ENCODE data around the gene SVOP. TPM values are rescaled to one million over a fixed set of nuclear protein-coding genes. Genes with fewer than 3 reads are reported as not detected.
"Not testable (repeated sequence)": the region's sequence is repeated elsewhere in the genome, so short reads cannot be mapped to it uniquely, and the experiment has no call there.

Gene SVOP, protein sequence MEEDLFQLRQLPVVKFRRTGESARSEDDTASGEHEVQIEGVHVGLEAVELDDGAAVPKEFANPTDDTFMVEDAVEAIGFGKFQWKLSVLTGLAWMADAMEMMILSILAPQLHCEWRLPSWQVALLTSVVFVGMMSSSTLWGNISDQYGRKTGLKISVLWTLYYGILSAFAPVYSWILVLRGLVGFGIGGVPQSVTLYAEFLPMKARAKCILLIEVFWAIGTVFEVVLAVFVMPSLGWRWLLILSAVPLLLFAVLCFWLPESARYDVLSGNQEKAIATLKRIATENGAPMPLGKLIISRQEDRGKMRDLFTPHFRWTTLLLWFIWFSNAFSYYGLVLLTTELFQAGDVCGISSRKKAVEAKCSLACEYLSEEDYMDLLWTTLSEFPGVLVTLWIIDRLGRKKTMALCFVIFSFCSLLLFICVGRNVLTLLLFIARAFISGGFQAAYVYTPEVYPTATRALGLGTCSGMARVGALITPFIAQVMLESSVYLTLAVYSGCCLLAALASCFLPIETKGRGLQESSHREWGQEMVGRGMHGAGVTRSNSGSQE
- total RNA-seq (ENCODE audit: insufficient read depth, low replicate concordance): 2.2 TPM

DNA sequence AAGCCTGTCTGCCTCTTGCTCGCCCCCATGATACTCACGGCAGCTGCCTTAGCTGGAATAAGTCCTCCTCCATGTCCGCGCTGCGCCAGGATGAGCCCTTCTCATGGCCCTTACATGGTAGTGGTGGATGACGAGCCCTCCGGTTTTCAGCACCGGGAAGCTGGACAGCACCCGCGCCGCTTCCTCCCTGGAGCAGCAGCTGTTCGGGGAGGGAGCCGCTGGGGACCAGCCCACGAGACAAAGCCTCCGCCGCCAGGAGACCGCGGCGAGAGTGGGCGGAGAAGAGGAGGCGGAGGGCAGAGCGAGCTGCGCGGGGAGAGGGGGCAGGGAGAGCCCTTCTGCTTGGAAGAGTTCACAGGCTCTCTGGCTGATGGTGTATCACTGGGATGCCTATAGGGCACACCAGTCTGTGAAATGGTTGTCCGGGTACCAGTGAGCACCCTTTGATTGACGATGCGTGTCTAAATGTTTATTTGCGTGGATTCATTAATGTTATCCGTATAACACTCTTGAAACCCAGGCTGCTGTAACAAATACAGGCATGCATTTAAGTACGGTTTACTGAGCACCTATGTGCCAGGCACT is at the start of gene SVOP:
SVOP (minus strand) TSS at position 273 of the 585 bp plus-strand sequence; CDS start at position 73, 200 bp downstream.
- peak; percentile 91 for DNase-seq (ENCODE audit: low spot score)

DNA sequence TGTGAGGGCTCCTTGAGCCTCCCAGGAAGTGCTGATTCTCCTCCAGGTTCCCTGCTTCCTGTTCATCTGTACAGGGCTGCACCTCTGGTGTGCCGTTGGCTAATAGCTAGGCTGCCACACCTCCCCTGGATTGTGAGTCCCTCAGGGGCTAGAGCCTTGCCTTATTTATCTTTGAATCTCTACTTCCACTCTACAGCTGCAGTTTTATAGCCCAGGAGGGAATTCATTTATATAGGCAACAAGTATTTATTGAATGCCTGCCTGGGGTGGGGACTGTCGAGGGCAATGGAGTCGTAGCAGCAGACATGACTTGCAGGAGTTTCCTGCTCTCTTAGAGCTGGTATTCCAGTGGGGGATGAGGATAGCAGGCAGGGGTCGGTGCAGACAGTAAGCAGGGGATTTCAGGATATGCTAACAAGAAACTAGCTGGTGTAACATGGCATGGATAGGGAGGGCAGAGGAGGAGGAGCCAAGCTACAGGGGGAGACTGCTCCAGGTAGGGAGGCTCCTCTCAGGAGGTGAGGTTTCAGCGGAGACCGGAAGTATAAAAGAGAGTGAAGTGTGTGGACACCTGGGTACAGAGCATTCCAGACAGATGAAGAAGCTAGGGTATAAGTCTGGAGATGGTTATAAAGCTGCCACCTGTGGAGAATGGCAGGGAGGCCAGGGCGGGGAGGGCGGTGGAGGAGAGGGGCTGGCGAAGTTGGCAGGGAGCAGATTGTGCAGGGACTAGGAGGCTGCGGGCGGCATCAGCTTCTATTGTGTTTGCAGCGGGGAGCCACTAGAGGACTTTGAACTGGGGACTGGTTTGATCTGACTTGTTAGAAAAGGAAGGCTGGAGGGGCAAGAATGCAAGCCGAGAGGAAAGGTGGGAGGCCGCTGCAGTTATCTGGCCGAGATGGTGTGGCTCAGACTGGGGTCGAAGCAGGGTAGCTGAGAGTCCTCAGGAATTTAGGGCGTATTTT is 48.7 kb upstream of the SVOP start:
- no peak for DNase-seq (ENCODE audit: low spot score)

DNA sequence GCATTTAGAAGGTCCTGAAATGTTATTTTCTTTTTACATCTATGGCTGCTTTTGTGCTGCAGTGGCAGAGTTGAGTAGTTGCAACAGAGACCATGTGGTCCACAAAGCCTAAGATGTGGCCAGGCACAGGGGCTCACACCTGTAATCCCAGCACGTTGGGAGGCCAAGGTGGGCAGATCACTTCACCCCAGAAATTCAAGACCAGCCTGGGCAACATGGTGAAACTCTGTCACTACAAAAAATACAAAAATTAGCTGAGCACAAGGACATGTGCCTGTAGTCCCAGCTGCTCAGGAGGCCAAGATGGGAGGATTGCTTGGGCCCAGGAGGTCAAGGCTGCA is 45.0 kb upstream of the SVOP start:
- no peak for DNase-seq (ENCODE audit: low spot score)

DNA sequence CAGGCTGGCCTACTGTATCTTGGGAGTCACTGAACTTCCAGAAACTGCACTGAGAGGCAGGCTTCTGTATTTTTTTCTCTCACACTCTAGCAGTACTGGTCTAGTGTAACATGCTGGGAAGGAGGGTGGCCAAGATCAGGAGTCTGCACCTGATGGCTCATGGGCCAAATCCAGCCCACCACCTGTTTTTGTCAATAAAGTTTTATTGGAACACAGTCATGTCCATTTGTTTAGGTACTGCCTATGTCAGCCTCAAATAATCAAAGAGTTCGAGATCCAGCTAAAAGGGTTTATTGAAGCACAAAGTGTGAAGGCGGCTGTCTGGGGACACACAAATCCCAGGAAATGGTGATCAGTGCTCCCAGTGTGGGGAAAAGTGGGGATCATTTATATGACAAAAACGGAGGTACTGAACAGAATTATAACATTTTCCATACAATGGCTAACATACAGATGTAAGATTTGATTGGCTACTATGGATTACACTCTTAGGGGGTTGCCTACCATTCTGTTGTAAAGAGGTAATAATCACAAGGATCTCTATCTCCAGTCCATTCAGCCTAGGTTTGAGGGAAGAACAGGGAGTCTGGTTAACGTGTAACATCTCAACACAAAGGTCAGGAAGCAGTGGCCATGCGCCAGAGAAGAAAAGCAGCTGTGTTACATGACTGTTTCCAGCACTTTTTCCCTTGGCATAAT is 44.4 kb upstream of the SVOP start:
- no peak for DNase-seq (ENCODE audit: low spot score)

DNA sequence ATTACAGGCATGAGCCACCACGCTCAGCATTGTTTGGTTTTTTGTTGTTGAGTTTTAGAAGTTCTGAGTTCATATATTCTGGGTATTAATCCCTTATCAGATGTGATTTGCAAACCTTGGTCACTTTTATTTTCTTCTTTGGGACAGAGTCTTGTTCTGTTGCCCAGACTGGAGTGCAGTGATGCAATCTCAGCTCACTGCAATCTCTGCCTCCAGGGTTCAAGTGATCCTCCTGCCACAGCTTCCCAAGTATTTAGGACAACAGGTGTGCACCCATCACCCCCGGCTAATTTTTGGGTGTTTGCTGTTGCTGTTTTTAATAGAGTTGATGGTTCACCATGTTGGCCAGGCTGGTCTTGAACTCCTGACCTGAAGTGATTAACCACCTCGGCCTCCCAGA is 43.3 kb upstream of the SVOP start:
- DNase-seq (ENCODE audit: low spot score): no peak

DNA sequence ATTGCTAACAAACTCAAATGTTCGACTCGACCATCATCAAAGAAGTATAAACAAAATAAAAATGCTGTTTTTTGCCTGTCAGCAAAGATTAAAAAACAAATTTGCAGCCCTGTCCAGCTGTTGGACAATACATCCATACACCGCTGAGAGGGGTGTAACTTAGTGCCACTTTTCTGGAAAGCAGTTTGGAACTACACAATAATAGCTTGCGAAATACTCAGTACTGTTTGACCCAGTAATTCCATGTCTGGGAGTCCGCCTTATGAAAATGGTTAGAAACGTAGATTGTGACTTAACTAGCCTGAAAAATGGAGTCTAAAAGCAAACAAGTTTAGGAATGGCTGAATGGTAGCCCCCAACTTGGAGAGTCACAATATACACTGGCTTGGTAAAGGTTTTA is 37.9 kb upstream of the SVOP start:
- no peak for DNase-seq (ENCODE audit: low spot score)

DNA sequence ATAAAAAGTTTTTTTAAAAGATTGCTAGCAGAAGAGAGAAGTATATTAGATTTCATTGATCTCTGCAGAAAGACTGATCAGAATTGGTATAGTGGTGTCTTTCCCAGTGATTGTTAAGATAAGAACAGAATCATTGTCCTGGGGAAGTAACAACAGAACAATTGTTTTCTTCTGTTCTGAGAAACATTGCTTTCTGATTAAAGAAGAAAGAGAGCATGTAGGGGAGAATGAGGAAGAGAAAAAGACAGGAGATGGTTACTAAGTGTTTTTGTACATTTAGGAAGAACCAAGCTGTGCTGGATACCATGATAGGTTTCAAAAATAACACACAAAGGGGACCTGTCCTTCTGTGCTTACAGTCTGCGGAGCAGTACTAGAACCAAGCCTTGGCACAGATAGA is 36.5 kb upstream of the SVOP start:
- DNase-seq (ENCODE audit: low spot score): no peak

DNA sequence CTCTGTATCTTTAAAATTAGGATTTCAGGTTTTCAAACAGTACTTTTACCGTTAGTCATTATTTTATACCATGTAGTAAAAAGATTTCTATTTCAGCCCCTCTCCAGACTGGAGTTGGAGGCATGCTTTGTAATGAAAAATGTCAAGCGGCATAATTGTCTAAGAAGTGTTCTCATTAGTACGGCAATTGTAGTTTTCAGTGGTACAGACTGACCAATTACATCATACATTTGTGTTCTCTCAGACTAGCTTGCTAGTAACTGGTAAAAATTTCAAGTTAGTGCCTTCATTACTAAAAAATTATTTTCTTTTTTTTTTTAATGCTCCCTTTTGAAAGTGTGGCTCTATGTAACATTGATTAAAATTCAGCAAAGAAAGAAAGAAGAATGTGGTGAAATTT is 36.0 kb upstream of the SVOP start:
- no peak for DNase-seq (ENCODE audit: low spot score)

DNA sequence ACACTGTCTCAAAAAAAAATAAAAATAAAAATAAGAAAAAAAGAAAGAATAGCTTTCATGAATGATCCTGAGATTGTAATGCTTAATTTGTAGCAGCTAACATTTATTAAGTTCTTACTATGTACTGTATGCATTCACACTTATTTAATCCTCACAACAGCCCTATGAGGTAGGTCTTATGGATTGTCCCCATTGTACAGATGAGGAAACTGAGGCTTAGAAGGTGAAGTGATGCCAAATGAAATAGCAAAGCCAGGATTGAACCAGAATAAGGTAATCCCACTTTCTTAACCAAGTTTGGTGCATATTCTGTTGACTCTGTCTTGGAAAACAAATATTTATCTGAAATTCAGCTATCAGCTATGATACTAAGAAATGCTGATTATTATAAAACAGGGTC is 33.7 kb upstream of the SVOP start:
- DNase-seq (ENCODE audit: low spot score): no peak

DNA sequence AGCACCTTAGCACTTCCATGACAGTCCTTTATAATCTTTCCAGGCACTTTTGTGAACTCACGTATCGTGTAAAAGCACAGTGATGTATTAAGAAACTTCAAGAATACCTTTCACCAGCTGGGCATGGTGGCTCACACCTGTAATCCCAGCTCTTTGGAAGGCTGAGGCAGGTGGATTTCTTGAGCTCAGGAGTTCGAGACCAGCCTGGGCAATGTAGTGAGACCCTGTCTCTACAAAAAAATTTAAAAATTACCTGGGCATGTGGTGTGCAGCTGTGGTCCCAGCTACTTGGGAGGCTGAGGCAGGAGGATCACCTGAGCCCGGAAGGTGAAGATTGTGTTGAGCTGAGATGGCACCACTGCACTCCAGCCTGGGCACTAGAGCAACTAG is 33.3 kb upstream of the SVOP start:
- not testable (repeated sequence) for DNase-seq (ENCODE audit: low spot score)

DNA sequence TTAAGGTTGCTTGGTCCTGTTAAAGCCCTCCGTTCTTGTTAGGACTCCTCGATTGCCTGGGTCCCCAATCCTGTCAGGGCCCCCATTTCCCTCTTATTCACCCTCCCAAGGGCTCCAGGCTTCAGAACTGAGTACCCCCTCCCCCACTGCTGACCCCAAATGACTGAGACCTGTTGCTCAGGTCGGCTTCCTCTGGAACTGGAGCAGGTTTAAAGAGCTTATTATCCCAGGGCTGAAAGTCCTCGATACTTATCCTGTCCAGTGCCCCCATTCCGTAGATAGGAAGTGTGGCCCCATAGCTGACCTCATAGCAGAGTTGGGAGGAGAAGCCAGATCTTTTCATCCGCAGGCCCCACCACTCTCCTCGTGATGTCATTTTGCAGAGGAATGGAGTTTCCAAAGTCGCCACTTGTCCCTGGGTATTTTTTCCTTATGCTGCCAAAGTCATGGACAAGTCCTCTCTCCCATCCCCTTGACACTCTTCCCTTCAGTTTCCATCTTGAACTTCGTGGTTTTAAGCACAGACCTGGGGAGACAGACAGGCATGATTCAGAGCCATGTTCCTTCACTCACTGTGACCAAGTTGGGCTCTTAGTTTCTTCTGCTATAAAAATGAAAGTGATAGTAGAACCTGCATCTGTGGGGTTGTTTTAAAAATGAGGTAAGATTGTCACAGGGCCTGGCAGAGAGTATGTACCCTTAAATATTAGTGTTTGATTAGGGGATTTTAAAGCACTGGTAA is 32.7 kb upstream of the SVOP start:
- no peak for DNase-seq (ENCODE audit: low spot score)

DNA sequence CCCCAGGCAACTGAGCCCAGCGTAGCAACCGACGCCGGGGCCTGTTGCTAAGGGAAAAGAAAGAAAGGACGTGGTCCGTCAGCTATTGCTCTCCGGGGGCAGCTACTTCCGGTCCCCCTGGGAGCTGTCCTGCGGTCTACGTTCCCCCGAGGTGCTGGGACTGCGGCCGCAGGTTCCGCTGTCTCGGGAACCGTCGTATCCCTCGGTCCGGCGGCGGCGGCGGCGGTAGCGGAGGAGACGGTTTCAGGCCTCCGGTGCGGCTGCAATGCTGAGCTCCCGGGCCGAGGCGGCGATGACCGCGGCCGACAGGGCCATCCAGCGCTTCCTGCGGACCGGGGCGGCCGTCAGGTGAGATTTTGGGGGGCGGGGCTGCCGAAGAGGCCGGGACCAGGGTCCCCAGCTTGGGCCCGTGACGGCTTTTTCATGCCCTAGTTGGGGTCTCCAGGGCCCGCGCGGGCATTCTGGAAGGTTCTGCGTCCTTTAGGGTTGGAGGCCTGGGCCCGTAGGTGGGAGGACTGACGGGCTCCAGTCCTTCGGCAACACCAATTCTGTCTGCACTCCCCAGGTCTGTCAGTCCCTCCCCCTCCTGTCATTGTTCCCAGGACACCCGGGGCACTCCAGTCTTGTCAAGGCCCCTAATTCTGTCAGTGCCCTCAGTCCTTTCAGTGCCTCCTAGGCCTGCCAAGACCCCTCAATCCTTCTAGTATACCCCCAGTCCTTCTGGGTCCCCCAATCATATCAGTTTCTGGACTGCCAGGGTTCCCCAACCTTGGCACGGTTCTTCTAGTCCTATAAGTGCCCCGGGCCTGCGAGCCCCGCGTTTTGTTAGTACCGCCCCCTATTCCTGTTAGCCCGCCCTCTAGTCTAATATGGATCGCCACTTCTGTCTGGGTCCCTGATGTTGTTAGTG is 31.8 kb upstream of the SVOP start, which contains the start of gene USP30:
USP30 (plus strand) TSS at position 163 of the 910 bp plus-strand sequence; CDS start at position 266, 103 bp downstream.
- peak; percentile 85 for DNase-seq (ENCODE audit: low spot score)

DNA sequence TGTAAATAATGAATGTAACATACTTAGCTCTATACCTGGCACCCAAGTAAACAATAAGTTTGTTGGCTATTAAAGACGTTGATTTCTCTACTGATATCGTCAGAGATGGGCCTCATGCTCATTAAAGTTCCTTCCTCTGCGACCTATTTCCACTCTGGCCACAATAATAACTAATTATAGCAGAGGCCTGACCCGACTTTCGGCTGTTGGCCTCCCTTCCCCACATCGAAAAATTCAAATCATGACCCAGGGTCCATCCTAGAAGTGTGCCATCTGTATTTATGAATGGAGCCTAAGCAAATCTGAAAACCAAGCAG is 31.2 kb upstream of the SVOP start:
- DNase-seq (ENCODE audit: low spot score): no peak

DNA sequence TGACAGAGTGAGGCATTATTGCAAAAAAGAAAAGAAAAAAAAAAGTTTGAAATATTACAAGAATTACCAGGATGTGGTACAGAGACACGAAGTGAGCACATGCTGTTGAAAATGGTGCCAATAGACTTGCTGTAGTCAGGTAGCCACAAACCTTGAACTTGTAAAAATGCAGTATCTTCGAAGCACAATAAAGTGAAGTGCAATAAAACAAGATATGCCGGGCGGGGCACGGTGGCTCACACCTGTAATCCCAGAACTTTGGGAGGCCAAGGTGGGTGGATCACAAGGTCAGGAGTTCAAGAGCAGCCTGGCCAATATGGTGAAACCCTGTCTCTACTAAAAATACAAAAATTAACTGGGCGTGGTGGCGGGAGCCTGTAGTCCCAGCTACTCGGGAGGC is 28.9 kb upstream of the SVOP start:
- DNase-seq (ENCODE audit: low spot score): not testable (repeated sequence)

DNA sequence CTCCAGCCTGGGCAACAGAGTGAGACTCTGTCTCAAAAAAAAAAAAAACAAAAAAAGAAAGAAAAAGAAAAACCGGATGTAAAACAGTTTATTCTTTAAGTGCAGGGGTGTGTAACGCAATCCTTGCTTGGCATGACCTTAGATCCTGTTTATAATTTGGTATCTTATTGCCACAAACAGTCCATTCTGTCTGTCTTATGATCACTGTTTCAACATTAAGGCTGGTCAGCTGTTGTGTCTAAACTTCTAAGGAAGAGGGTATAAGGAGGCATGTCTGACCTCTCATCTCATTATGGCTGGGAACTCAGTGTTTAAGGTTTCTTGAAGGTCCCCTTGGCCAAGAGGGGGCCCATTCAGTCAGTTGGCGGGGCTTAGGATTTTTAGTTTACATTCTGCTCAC is 27.8 kb upstream of the SVOP start:
- not testable (repeated sequence) for DNase-seq (ENCODE audit: low spot score)

DNA sequence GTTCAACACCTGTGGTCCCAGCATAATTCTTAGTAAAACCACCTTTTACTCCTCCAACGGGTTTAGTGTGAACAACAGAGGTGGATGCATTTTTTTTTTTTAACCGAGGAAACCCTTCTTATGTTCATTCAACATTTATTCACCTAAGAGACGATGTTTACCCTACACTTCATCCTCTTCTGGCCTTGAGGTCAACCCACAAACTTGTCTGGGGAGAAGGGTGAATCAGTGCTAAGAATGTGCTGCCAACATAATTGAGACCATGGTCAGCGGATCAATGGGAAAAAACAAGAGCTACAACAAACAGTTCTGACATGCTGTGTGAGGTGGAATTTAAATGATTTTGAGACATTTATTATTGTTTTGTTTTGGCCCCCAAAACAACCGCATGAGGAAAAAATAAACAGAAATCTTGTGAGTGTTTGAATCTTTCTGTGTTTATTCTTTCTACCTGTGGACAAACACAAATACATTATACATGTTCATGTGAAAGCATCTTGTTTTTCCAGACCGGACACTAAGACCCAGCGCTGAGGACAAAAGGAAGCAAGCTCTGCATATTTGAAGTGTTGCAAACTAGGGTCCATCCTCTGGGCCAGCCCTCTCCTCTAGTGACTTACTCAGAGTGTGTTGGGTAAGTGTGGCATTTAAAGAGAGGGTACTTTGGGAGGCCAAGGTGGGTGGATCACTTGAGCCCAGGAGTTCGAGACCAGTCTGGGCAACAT is 26.4 kb upstream of the SVOP start:
- DNase-seq (ENCODE audit: low spot score): no peak

DNA sequence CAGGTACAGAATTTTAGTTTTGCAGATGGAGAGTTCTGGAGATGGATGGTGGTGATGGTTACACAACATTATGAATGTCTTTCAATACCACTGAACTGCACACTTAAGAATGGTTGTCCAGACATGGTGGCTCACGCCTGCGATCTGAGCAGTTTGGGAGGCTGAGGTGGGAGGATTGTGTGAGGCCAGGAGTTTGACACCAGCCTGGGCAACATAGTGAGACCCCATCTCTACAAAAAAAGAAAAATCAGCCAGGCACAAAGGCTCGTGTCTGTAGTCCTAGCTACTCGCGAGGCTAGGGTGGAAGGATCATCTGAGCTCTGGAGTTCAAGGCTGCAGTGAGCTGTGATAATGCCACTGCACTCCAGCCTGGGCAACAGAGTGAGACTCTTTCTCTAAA is 23.4 kb upstream of the SVOP start:
- no peak for DNase-seq (ENCODE audit: low spot score)

DNA sequence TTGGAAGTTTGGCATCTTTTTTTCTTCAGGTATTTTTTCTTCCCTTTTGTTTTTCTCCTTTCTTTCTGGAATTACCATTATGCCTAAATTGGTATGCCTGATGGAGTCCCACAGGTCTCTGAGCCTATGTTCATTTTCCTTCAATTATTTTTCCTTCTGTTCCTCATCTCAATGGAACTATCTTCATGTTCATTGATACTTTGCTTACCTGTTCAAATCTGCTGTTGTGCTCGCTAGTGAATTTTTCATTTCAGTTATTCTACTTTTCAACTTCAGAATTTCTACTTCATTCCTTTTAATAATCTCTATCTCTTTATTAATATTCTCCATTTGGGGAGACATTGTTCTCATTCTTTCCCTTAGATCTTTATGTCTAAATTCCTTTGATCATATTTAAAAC is 16.1 kb upstream of the SVOP start:
- no peak for DNase-seq (ENCODE audit: low spot score)
